Measurements from ENCODE around the gene TEAD1. TPM values are rescaled to one million over a fixed set of nuclear protein-coding genes. Genes with fewer than 3 reads are reported as not detected.

Gene TEAD1
- polyA plus RNA-seq, 1 donor from 2014 or later = 12.2 TPM

GRCh38 chr11:12826441-12826840 lies 152.2 kb downstream of the TEAD1 start:
- H2AFZ ChIP-seq (ENCODE audit: low read depth, low read length) = no peak overlapping the region
- H3K9me2 ChIP-seq (ENCODE audit: insufficient read depth, low read length) = no peaks in the 10 kb centered on the region
- TF ChIP-seq REST (IDR thresholded peaks at IDR 0.05; ENCODE audit: borderline replicate concordance) (no peak), EP300 (conservative IDR thresholded peaks at IDR 0.05; ENCODE audit: poor library complexity, severe bottlenecking) (no peak), MXI1 (conservative IDR thresholded peaks at IDR 0.05; ENCODE audit: poor library complexity, severe bottlenecking) (no peak), POLR2AphosphoS5 (IDR thresholded peaks at IDR 0.05) (no peak), SMC3 (conservative IDR thresholded peaks at IDR 0.05; ENCODE audit: poor library complexity) (no peak), EZH2 (IDR thresholded peaks at IDR 0.05; ENCODE audit: borderline replicate concordance, insufficient read depth, low read length, poor library complexity, severe bottlenecking) (no peak), CTCF (IDR thresholded peaks at IDR 0.05; ENCODE audit: poor library complexity, severe bottlenecking) (no peak), RAD21 (conservative IDR thresholded peaks at IDR 0.05) (no peak), TAF1 (IDR thresholded peaks at IDR 0.05; ENCODE audit: low read depth) (no peak)
- no peaks in the 10 kb centered on the region for H3K9me3 ChIP-seq (ENCODE audit: low read length)
- H3K27me3 ChIP-seq (ENCODE audit: insufficient read depth, low read depth, low read length) = no peaks in the 10 kb centered on the region
- no peak overlapping the region for H3K4me3 ChIP-seq (ENCODE audit: low read length)
- H3K27ac ChIP-seq (ENCODE audit: low read length) = no peak overlapping the region
- no peaks in the 10 kb centered on the region for H3F3A ChIP-seq (ENCODE audit: insufficient read depth, low read length, poor library complexity, severe bottlenecking)
- no peak overlapping the region for H3K9ac ChIP-seq (ENCODE audit: low read length)
- H4K20me1 ChIP-seq (ENCODE audit: insufficient read depth) = no peaks in the 10 kb centered on the region
- H3K36me3 ChIP-seq (ENCODE audit: insufficient read depth, low read length) = no peaks in the 10 kb centered on the region
- H3K79me2 ChIP-seq (replicated peaks; ENCODE audit: insufficient read depth, low read length) = peaks cover 32% of the 10 kb centered on the region
- no peak overlapping the region for H3K4me2 ChIP-seq (ENCODE audit: low read length)

DNA sequence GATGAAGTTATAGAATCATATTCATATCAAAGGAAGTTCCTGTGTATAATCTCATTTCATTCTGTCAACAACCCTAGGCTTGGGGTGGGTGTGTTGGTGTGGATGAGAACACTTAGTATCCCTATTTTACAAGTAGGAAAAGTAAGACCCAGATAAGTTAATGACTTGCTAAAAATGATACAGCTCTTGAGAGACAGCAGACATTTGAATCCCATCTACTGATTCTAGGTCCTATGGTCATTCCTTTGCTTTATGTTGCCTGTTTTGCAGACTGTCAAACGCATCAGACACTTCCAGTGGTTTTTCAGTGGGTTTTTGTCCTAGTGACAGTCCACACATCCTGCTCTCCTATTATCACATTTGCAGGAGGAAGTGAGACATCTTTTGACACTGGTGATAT lies 153.1 kb downstream of the TEAD1 start:
- no peaks in the 10 kb centered on the region for H3K36me3 ChIP-seq (ENCODE audit: insufficient read depth, low read length)
- no peaks in the 10 kb centered on the region for H4K20me1 ChIP-seq (ENCODE audit: insufficient read depth)
- no peaks in the 10 kb centered on the region for H3K9me3 ChIP-seq (ENCODE audit: low read length)
- no peaks in the 10 kb centered on the region for H3F3A ChIP-seq (ENCODE audit: insufficient read depth, low read length, poor library complexity, severe bottlenecking)
- no peak overlapping the region for H3K27ac ChIP-seq (ENCODE audit: low read length)
- no peaks in the 10 kb centered on the region for H3K9me2 ChIP-seq (ENCODE audit: insufficient read depth, low read length)
- no peak overlapping the region for H3K9ac ChIP-seq (ENCODE audit: low read length)
- H2AFZ ChIP-seq (ENCODE audit: low read depth, low read length) = no peak overlapping the region
- H3K79me2 ChIP-seq (replicated peaks; ENCODE audit: insufficient read depth, low read length) = peaks cover 27% of the 10 kb centered on the region
- no peak overlapping the region for H3K4me3 ChIP-seq (ENCODE audit: low read length)
- no peak overlapping the region for H3K4me2 ChIP-seq (ENCODE audit: low read length)
- TF ChIP-seq EP300 (conservative IDR thresholded peaks at IDR 0.05; ENCODE audit: poor library complexity, severe bottlenecking) (no peak), POLR2AphosphoS5 (IDR thresholded peaks at IDR 0.05) (no peak)
- H3K27me3 ChIP-seq (ENCODE audit: insufficient read depth, low read depth, low read length) = no peaks in the 10 kb centered on the region

Data from neural cell (in vitro differentiated cells).